Vagina (tissue), 2 donors: ENCODE results near the gene VEZT. TPM values are rescaled to one million over a fixed set of nuclear protein-coding genes. Genes with fewer than 3 reads are reported as not detected.

Experiments
- DNase-seq, 2 donors: peaks; one replicate each; pipeline ENCODE4 v3.0.0-alpha.2; 2017; ENCODE audit errors: extremely low spot score in 2 of 2
- H3K27ac ChIP-seq: fragments of 200-600 bp; sonication (generic); one replicate; pipeline ENCODE4 v1.5.1; 2019
- H3K27me3 ChIP-seq: fragments of 200-600 bp; sonication (generic); one replicate; pipeline ENCODE4 v1.5.1; 2019
- H3K36me3 ChIP-seq, 2 donors: fragments of 200-600 bp; sonication (generic); one replicate each; pipeline ENCODE4 v1.5.1; 2017 to 2019
- H3K4me1 ChIP-seq: fragments of 200-600 bp; sonication (generic); one replicate; pipeline ENCODE4 v1.5.1; 2019
- H3K4me3 ChIP-seq, 2 donors: fragments of 200-600 bp; sonication (generic); 1 replicate in 1 of 2; 2 replicates in 1 of 2; pipeline ENCODE4 v1.5.1; 2016 to 2019
- H3K9me3 ChIP-seq: fragments of 200-600 bp; sonication (generic); one replicate; pipeline ENCODE4 v1.5.1; 2019
- POLR2A ChIP-seq, 2 donors: fragments of 450-650 bp; IDR thresholded peaks; one replicate each; pipeline ENCODE4 v1.6.1; 2017; ENCODE audit warnings: antibody characterized with exemption in 2 of 2, mild to moderate bottlenecking in 2 of 2, moderate library complexity in 2 of 2
- POLR2AphosphoS5 ChIP-seq, 2 donors: sonication (generic); formaldehyde crosslinking; IDR thresholded peaks; one replicate each; pipeline ENCODE4 v1.9.0; 2017; ENCODE audit warnings: antibody characterized with exemption in 2 of 2, mild to moderate bottlenecking in 2 of 2, low read depth in 1 of 2; ENCODE audit not compliant: insufficient read depth in 1 of 2
- intact Hi-C: fragments of 100-400 bp; cut with DNase I; formaldehyde crosslinking; loops from one replicate; pipeline ENCODE4 v1.15.1; 2023
- microRNA counts, 2 donors: library from miRNA; unstranded; fragments of <30 nt; microRNA quantifications; one replicate each; lab custom pipeline; 2016 to 2017
- microRNA-seq: library from miRNA; unstranded; fragments of <30 nt; microRNA quantifications from one replicate; pipeline ENCODE4, GENCODE V29; 2017; ENCODE audit warnings: borderline number of aligned reads, borderline replicate concordance
- small RNA-seq: library from RNA; depleted of rRNA; stranded (forward); fragments of <200 nt; gene quantifications from one replicate; pipeline ENCODE3, GENCODE V24; 2016
- total RNA-seq: library from RNA; depleted of rRNA; stranded (reverse); fragments of >200 nt; gene quantifications from one replicate; pipeline ENCODE4 v1.2.3, GENCODE V29; 2016
- TF ChIP-seq, protein P1 (sequence below), 3 experiments: fragments of 450-650 bp in 2 of 3; fragments of 200-600 bp in 1 of 3; sonication (generic) in 1 of 3; IDR thresholded peaks; one replicate each; pipeline ENCODE4 v1.5.1; 2017 to 2019; ENCODE audit warnings: antibody characterized with exemption in 3 of 3, mild to moderate bottlenecking in 2 of 3, moderate library complexity in 2 of 3

VEZT gene
- total RNA-seq, 1 donor from 2014 or later, result 63.3 TPM

GRCh38 chr12:95342008-95342407 is 124.4 kb downstream of the VEZT start:
- H3K4me1 ChIP-seq, result no peaks in the 10 kb centered on the region
- H3K4me3 ChIP-seq, result no peak overlapping the region
- intact Hi-C loops, result no loop called here
- TF ChIP-seq, protein P1, sequence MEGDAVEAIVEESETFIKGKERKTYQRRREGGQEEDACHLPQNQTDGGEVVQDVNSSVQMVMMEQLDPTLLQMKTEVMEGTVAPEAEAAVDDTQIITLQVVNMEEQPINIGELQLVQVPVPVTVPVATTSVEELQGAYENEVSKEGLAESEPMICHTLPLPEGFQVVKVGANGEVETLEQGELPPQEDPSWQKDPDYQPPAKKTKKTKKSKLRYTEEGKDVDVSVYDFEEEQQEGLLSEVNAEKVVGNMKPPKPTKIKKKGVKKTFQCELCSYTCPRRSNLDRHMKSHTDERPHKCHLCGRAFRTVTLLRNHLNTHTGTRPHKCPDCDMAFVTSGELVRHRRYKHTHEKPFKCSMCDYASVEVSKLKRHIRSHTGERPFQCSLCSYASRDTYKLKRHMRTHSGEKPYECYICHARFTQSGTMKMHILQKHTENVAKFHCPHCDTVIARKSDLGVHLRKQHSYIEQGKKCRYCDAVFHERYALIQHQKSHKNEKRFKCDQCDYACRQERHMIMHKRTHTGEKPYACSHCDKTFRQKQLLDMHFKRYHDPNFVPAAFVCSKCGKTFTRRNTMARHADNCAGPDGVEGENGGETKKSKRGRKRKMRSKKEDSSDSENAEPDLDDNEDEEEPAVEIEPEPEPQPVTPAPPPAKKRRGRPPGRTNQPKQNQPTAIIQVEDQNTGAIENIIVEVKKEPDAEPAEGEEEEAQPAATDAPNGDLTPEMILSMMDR (IDR thresholded peaks at IDR 0.05), result no peak
- TF ChIP-seq POLR2AphosphoS5 (IDR thresholded peaks at IDR 0.05; ENCODE audit: insufficient read depth in 1 of 2, low read depth in 1 of 2), result no peak
- no peak for TF ChIP-seq POLR2A (IDR thresholded peaks at IDR 0.05)
- DNase-seq, result no peak
- H3K27me3 ChIP-seq, result no peaks in the 10 kb centered on the region
- no peak overlapping the region for H3K27ac ChIP-seq
- H3K9me3 ChIP-seq, result no peaks in the 10 kb centered on the region
- no peaks in the 10 kb centered on the region for H3K36me3 ChIP-seq

GRCh38 chr12:95343461-95344230 is 126.0 kb downstream of the VEZT start:
- intact Hi-C loops, result no loop called here
- no peak for DNase-seq
- H3K9me3 ChIP-seq, result no peaks in the 10 kb centered on the region
- no peak for TF ChIP-seq POLR2AphosphoS5 (IDR thresholded peaks at IDR 0.05; ENCODE audit: insufficient read depth in 1 of 2, low read depth in 1 of 2)
- TF ChIP-seq POLR2A (IDR thresholded peaks at IDR 0.05), result no peak
- TF ChIP-seq, protein P1 (IDR thresholded peaks at IDR 0.05), result no peak
- no peaks in the 10 kb centered on the region for H3K27me3 ChIP-seq
- H3K36me3 ChIP-seq, result no peaks in the 10 kb centered on the region
- H3K4me1 ChIP-seq, result no peaks in the 10 kb centered on the region
- no peak overlapping the region for H3K4me3 ChIP-seq
- no peak overlapping the region for H3K27ac ChIP-seq

DNA sequence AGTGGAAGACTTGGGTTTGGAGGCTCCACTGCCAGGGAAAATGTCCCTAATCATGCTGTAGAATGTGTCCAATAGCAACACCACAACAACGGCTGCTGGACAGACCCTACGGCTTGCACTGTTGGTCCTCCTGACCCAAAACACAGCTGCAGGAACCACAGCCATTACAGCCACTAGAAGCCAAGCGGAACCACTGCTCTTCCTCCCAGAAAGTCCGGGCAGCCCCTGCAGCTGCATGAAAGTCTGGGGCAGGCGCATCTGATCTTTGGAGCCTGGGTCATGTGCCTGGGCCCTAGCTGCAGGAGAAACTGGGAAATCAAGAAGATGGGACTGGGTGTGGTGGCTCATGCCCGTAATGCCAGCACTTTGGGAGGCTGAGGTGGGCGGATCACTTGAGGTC is 131.7 kb downstream of the VEZT start:
- intact Hi-C loops, result no loop called here
- no peak for TF ChIP-seq POLR2A (IDR thresholded peaks at IDR 0.05)
- TF ChIP-seq, protein P1 (IDR thresholded peaks at IDR 0.05), result no peak
- no peak for TF ChIP-seq POLR2AphosphoS5 (IDR thresholded peaks at IDR 0.05; ENCODE audit: insufficient read depth in 1 of 2, low read depth in 1 of 2)
- no peaks in the 10 kb centered on the region for H3K36me3 ChIP-seq
- no peak overlapping the region for H3K27ac ChIP-seq
- no peak overlapping the region for H3K4me3 ChIP-seq
- DNase-seq, result no peak
- no peaks in the 10 kb centered on the region for H3K4me1 ChIP-seq
- H3K9me3 ChIP-seq, result no peaks in the 10 kb centered on the region
- no peaks in the 10 kb centered on the region for H3K27me3 ChIP-seq

- Histone ChIP-seq H3K4me1 (no peaks in the 10 kb centered on the region), H3K36me3 (no peaks in the 10 kb centered on the region), H3K9me3 (no peaks in the 10 kb centered on the region), H3K4me3 (no peak overlapping the region), H3K27ac (no peak overlapping the region), H3K27me3 (no peaks in the 10 kb centered on the region)
- intact Hi-C loops, result no loop called here
- TF ChIP-seq POLR2AphosphoS5 (IDR thresholded peaks at IDR 0.05; ENCODE audit: insufficient read depth in 1 of 2, low read depth in 1 of 2) (no peak), POLR2A (IDR thresholded peaks at IDR 0.05) (no peak)
- TF ChIP-seq, protein P1 (IDR thresholded peaks at IDR 0.05), result no peak
- DNase-seq, result no peak
Measured at GRCh38 chr12:95351748-95352147, 134.1 kb downstream of the VEZT start.

MicroRNAs encoded within 50 kb of the gene (microRNA counts, 767-probe panel; counts per million panel counts)
- microRNA hsa-miR-331-3p (lab: Ali Mortazavi, UCI) (1,705 to 3,519 counts per million in 2 donors), microRNA hsa-miR-331-5p (lab: Ali Mortazavi, UCI) (238 to 261 counts per million in 2 donors)

Small RNA genes within 50 kb of the gene (microRNA-seq; reads per million reads assigned to microRNA genes)
- gene MIR331 (67.5 reads per million, percentile 47 among the genes with 10 or more reads in this experiment), gene MIR3685 (not detected)

Small RNA genes within 50 kb of the gene (small RNA-seq; reads per million reads assigned to genes)
- gene MIR331 (4.6 reads per million, percentile 85 among the genes with 10 or more reads in this experiment), gene MIR3685 (not detected), gene RF00019 (not detected), gene RNU6-808P (not detected)

Other genes with a start within 250 kb of the VEZT start
- gene NDUFA12, start 214.1 kb upstream of the VEZT start, total RNA-seq, result 79.3 TPM
- 49.4 TPM for gene NR2C1, start 144.2 kb upstream of the VEZT start, total RNA-seq
- 17.7 TPM for gene FGD6, start 340 bp upstream of the VEZT start, total RNA-seq